AG04449 (cell line): ENCODE data around the gene SEMG1.

ENCODE experiments used
- CTCF ChIA-PET: fragments of 350-600 bp; formaldehyde crosslinking; extraction: SDS; loops from one replicate; lab custom pipeline; 2021; ENCODE audit warnings: antibody characterized with exemption; lab: Yijun Ruan, JAX
- POLR2A ChIA-PET: fragments of 400-600, 350-600 bp; formaldehyde crosslinking; extraction: SDS; loops from one replicate; lab custom pipeline; 2020; ENCODE audit warnings: antibody characterized with exemption, inconsistent platforms; lab: Yijun Ruan, JAX
- DNase-seq: peaks from one replicate; pipeline ENCODE4 v3.0.0-alpha.2; 2010; ENCODE audit warnings: low read depth, low spot score
- H3K4me3 ChIP-seq: 2 replicates; pipeline ENCODE4 v1.5.1; 2011; ENCODE audit warnings: low read depth, mild to moderate bottlenecking, control low read depth, low read length
- CTCF ChIP-seq: IDR thresholded peaks from one replicate; pipeline ENCODE4 v1.5.1; 2011; ENCODE audit warnings: mild to moderate bottlenecking, moderate library complexity, low read length, control low read depth, inconsistent platforms; ENCODE audit not compliant: insufficient read depth; ENCODE audit errors: missing control alignments

The SEMG1 gene, protein sequence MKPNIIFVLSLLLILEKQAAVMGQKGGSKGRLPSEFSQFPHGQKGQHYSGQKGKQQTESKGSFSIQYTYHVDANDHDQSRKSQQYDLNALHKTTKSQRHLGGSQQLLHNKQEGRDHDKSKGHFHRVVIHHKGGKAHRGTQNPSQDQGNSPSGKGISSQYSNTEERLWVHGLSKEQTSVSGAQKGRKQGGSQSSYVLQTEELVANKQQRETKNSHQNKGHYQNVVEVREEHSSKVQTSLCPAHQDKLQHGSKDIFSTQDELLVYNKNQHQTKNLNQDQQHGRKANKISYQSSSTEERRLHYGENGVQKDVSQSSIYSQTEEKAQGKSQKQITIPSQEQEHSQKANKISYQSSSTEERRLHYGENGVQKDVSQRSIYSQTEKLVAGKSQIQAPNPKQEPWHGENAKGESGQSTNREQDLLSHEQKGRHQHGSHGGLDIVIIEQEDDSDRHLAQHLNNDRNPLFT

GRCh38 chr20:45206725-45207124 is at the start of gene SEMG1:
Gene SEMG1, plus strand, starts transcription at chr20:45207033. Its CDS starts 21 bp downstream, at chr20:45207054.
- POLR2A ChIA-PET = no interaction called here
- no peak within 1 kb of the TSS for H3K4me3 ChIP-seq
- no peak for DNase-seq
- TF ChIP-seq CTCF = no peak
- CTCF ChIA-PET = no interaction called here

- DNase-seq = peak; percentile 5
- H3K4me3 ChIP-seq = no peak overlapping the region
- ChIA-PET POLR2A (no interaction called here), CTCF (interaction anchor here (0.7 to 1.5 kb wide), 3 partner anchors 9 to 133 kb away, joined by 3 to 6 read pairs (median 3); no protein-coding TSS in a partner anchor)
- TF ChIP-seq CTCF = no peak
Observed at GRCh38 chr20:45157962-45158361, 48.9 kb upstream of the SEMG1 start.

- H3K4me3 ChIP-seq = no peak overlapping the region
- DNase-seq = no peak
- CTCF ChIA-PET = interaction anchor here (1.0 to 1.2 kb wide), 2 partner anchors 130 to 274 kb away, joined by 3 read pairs; no protein-coding TSS in a partner anchor
- no peak for TF ChIP-seq CTCF
- POLR2A ChIA-PET = no interaction called here
Observed at GRCh38 chr20:45163083-45163803, 43.6 kb upstream of the SEMG1 start.

DNA sequence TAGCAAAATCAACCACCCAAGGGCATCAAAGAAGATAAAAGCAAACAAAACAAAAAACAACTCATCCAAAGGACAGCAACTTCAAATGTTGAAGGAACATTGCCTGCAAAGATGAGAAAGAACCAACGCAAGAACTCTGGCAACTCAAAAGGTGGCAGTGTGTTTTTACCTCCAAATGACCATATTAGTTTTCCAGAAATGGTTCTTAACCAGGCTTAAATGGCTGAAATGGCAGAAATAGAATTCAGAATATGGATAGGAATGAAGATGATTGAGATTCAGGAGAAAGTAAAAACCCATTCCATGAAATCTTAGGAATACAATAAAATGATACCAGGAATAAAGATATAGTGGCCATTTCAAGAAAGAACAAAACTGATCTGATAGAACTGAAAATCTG is 41.9 kb upstream of the SEMG1 start:
- POLR2A ChIA-PET = no interaction called here
- CTCF ChIA-PET = no interaction called here
- H3K4me3 ChIP-seq = no peak overlapping the region
- no peak for DNase-seq
- no peak for TF ChIP-seq CTCF

DNA sequence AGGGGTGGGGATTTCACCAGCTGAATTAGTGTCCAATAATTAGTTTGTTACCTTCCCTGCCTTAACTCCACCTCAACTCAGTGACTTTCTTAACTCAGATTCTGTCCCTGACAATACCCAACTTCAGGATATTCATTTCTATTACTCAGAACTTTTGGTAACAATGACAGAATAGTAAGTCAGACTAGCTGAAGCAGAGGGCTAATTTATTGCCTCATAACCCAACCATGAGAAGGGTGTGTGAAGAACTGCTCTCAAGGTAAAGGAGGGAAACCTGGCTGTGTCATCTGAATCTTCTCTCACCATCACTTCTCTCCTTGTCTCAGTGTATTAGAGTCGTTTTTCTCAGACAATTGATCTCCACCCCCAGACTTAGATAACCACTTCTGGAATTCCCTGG is 33.3 kb upstream of the SEMG1 start:
- CTCF ChIA-PET = no interaction called here
- POLR2A ChIA-PET = no interaction called here
- no peak overlapping the region for H3K4me3 ChIP-seq
- DNase-seq = no peak
- TF ChIP-seq CTCF = no peak
